H54 (cell line): ENCODE results near the gene ROMO1.
"Not testable (repeated sequence)": the region's sequence is repeated elsewhere in the genome, so short reads cannot be mapped to it uniquely, and the experiment has no call there.

ENCODE experiments used
- DNase-seq: peaks from one replicate; pipeline ENCODE4 v3.0.0; 2011; ENCODE audit warnings: low spot score, mixed read lengths; ENCODE audit not compliant: insufficient read length
- FAIRE-seq: peaks from 3 replicates; lab custom pipeline; 2011; peaks lifted over from hg19 to GRCh38; lab: Jason Lieb, UNC
- POLR2A ChIP-seq: IDR thresholded peaks from 2 replicates; pipeline ENCODE4 v1.6.1; 2011; ENCODE audit warnings: low read depth, mild to moderate bottlenecking, low read length

ROMO1 gene

GRCh38 chr20:35710884-35711587, 11.8 kb downstream of the ROMO1 start:
- TF ChIP-seq POLR2A, result no peak
- no peak for DNase-seq
- no peak for FAIRE-seq

GRCh38 chr20:35711588-35712209, 12.5 kb downstream of the ROMO1 start:
- DNase-seq, result no peak
- no peak for TF ChIP-seq POLR2A
- FAIRE-seq, result no peak

GRCh38 chr20:35713120-35713519, 13.9 kb downstream of the ROMO1 start:
- DNase-seq, FAIRE-seq: not testable (repeated sequence)

DNA sequence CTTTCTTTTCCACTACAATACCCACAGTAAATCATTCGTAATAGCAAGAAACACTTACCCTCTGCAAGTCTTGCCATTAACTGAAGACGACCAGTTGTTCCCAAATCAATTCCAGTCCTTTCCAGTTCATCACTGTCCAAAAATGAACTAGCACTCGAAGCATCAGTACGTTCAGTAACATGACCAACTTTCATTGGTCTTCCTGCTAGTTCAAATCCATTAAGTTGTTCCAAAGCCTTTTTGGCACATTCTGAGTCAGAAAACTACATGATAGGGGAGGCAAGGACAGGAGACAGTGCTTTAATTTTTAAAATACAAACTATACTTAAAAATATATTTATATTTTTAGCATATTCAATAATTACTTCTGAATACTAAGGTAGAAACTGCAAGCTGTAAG, 14.9 kb downstream of the ROMO1 start:
- no peak for TF ChIP-seq POLR2A
- DNase-seq, result no peak
- no peak for FAIRE-seq

DNA sequence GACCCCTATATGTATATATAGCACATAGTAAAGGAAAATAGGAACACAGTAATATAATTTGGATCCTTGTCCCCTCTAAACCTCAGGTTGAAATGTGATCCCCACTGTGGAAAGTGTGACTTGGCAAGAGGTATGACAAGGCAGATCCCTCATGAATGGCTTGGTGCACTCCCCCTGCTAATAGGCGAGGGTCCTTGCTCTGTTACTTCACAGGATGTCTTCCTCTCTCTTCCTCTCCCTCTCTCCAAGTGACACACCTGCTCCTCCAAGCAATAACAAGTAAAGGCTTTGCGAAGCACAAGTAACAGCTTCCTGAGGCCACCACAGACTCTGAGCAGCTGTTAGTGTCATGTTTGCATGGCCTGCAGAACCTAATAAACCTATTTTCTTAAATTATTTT, 16.4 kb downstream of the ROMO1 start:
- FAIRE-seq, result no peak
- no peak for DNase-seq
- TF ChIP-seq POLR2A, result no peak

DNA sequence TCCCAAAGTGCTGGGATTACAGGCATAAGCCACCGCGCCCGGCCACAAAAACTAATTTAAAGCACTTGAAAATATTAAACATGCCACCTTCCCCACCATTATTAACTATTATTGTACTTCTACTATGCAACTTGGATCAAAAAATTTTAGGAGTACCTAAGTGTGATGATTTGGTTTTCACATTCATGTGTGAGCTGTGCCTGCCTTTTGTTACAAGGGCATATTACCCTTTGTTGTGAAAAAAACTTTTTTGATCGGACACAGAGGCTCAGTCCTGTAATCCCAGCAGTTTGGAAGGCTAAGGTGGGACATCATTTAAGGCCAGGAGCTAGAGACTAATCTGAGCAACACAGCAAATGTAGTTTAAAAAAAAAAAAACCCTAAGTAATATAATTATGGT, 17.1 kb downstream of the ROMO1 start:
- DNase-seq (no peak), FAIRE-seq (no peak)

DNA sequence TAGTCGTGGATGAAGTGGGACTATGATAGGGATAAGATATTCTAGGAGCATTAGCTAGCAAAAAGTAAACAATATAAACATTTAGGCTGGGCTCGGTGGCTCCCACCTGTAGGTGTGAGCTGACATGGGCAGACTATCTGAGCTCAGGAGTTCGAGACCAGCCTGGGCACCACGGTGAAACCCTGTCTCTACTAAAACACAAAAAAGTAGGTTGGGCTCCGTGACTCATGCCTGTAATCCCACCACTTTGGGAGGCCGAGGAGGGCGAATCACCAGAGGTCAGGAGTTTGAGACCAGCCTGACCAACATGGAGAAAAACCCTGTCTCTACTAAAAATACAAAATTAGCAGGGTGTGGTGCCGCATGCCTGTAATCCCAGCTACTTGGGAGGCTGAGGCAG, 19.1 kb downstream of the ROMO1 start:
- not testable (repeated sequence) for DNase-seq, FAIRE-seq

More for the DNA sequence above, 17.1 kb downstream of the ROMO1 start:
- TF ChIP-seq POLR2A, result no peak

GRCh38 chr20:35718972-35719635, 19.9 kb downstream of the ROMO1 start:
- TF ChIP-seq POLR2A, result no peak
- FAIRE-seq (no peak), DNase-seq (no peak)

GRCh38 chr20:35719717-35720116, 20.5 kb downstream of the ROMO1 start:
- no peak for DNase-seq
- no peak for TF ChIP-seq POLR2A

GRCh38 chr20:35720165-35721123, 21.2 kb downstream of the ROMO1 start:
- no peak for DNase-seq
- no peak for FAIRE-seq
- no peak for TF ChIP-seq POLR2A

More at GRCh38 chr20:35719717-35720116, 20.5 kb downstream of the ROMO1 start:
- no peak for FAIRE-seq

GRCh38 chr20:35721219-35721618, 22.0 kb downstream of the ROMO1 start:
- FAIRE-seq, result no peak
- no peak for DNase-seq
- no peak for TF ChIP-seq POLR2A

- no peak for TF ChIP-seq POLR2A
- DNase-seq (no peak), FAIRE-seq (no peak)
Measured at GRCh38 chr20:35721621-35722020, 22.4 kb downstream of the ROMO1 start.

DNA sequence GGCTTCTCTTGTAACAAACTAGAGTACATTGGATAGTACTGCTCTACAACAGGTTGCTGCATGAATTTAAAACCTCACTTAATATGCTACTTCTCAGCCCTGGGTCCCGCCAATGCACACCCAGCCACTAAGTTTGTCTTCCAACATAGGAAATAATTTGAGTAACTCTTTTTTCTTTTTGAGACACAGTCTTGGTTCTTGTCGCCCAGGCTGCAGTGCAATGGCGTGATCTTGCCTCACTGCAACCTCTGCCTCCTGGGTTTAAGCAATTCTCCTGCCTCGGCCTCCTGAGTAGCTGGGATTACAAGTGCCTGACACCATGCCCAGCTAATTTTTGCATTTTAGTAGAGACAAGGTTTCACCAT, 24.1 kb downstream of the ROMO1 start:
- FAIRE-seq, DNase-seq: not testable (repeated sequence)

DNA sequence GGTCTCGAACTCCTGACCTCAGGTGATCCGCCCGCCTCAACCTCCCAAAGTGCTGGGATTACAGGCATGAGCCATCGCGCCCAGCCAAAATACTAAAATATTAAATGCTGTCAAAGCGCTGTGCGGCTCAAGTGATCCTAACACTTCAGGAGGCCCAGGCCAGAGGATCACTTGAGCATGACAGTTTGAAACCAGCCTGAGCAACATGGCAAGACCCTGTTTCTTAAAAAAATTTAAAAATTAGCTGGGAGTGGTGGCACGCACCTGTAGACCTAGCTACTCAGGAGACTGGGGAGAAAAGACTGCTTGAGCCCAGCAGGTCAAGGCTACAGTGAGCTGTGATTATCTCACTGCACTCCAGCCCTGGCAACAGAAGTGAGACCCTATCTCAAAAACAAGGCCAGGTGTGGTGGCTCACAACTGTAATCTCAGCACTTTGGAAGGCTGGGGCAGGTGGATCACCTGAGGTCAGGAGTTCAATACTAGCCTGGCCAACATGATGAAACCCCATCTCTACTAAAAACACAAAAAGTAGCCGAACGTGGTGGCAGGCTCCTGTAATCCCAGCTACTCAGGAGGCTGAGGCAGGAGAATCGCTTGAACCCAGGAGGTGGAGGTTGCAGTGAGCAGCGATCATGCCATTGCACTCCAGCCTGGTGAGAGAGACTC, 24.6 kb downstream of the ROMO1 start:
- FAIRE-seq, result not testable (repeated sequence)

More for the DNA sequence above, 24.6 kb downstream of the ROMO1 start:
- DNase-seq, result not testable (repeated sequence)
